HepG2 (cell line): Measurements from ENCODE around the gene C20orf96. TPM values are rescaled to one million over a fixed set of nuclear protein-coding genes. Genes with fewer than 3 reads are reported as not detected.

Experiments
- CBFB ChIP-seq: sonication (generic); formaldehyde crosslinking; IDR thresholded peaks from 2 replicates; pipeline ENCODE4 v1.4.0; 2020; ENCODE audit warnings: missing genetic modification reagents
- CC2D1A ChIP-seq: sonication (generic); formaldehyde crosslinking; IDR thresholded peaks from 2 replicates; pipeline ENCODE4 v1.8.1; 2023; ENCODE audit warnings: mild to moderate bottlenecking, missing genetic modification reagents
- CEBPB ChIP-seq: IDR thresholded peaks from 2 replicates; pipeline ENCODE4 v1.6.1; 2011; ENCODE audit warnings: low read depth, low read length, improper control_type of control experiment, borderline replicate concordance
- ETV5 ChIP-seq: IDR thresholded peaks from 2 replicates; pipeline ENCODE4 v1.6.1; 2018; ENCODE audit warnings: missing biosample characterization, missing genetic modification reagents, inconsistent platforms, borderline replicate concordance
- FLYWCH1 ChIP-seq: sonication (generic); formaldehyde crosslinking; IDR thresholded peaks from 2 replicates; pipeline ENCODE4 v1.8.1; 2023; ENCODE audit warnings: mild to moderate bottlenecking, missing genetic modification reagents
- HNRNPUL1 ChIP-seq: fragments of 200-400 bp; formaldehyde crosslinking; IDR thresholded peaks from 2 replicates; pipeline ENCODE4 v1.6.1; 2017; ENCODE audit warnings: low read depth, mild to moderate bottlenecking, low read length, moderate library complexity
- KLF16 ChIP-seq, 2 experiments: sonication (generic) in 1 of 2; formaldehyde crosslinking in 1 of 2; IDR thresholded peaks; 2 replicates each; pipeline versions ENCODE4 v1.6.1 to v1.8.0; 2016 to 2023; ENCODE audit warnings: missing genetic modification reagents in 2 of 2, missing compliant biosample characterization in 1 of 2
- MTA3 ChIP-seq: sonication (generic); formaldehyde crosslinking; IDR thresholded peaks from 2 replicates; pipeline ENCODE4 v1.4.0; 2020; ENCODE audit warnings: missing genetic modification reagents
- NR2F6 ChIP-seq, 2 experiments: IDR thresholded peaks; 2 replicates each; pipeline ENCODE4 v1.6.1; 2016; ENCODE audit warnings: antibody characterized with exemption in 1 of 2, mild to moderate bottlenecking in 1 of 2
- NR3C1 ChIP-seq: sonication (generic); formaldehyde crosslinking; IDR thresholded peaks from 2 replicates; pipeline ENCODE4 v1.4.0; 2020; ENCODE audit warnings: missing genetic modification reagents
- RARA ChIP-seq: IDR thresholded peaks from 2 replicates; pipeline ENCODE4 v1.6.1; 2016; ENCODE audit warnings: missing genetic modification reagents, missing compliant biosample characterization
- RBAK ChIP-seq: sonication (generic); formaldehyde crosslinking; IDR thresholded peaks from 2 replicates; pipeline ENCODE4 v1.5.1; 2020; ENCODE audit warnings: mild to moderate bottlenecking, missing genetic modification reagents
- RNF2 ChIP-seq: fragments of 450-650 bp; conservative IDR thresholded peaks from 2 replicates; pipeline ENCODE4 v1.6.1; 2016; ENCODE audit warnings: low read depth
- SRSF9 ChIP-seq: fragments of 200-400 bp; formaldehyde crosslinking; IDR thresholded peaks from 2 replicates; pipeline ENCODE4 v1.6.1; 2018; ENCODE audit warnings: borderline replicate concordance, mild to moderate bottlenecking, low read depth, low read length; ENCODE audit not compliant: insufficient read depth, poor library complexity, severe bottlenecking
- TCF12 ChIP-seq, 2 experiments: fragments of 450-650 bp in 1 of 2; sonication (generic) in 1 of 2; formaldehyde crosslinking in 1 of 2; IDR thresholded peaks; 2 replicates each; pipeline versions ENCODE4 v1.6.1 to v1.8.0; 2017 to 2022; ENCODE audit warnings: antibody characterized with exemption in 1 of 2, mild to moderate bottlenecking in 1 of 2, missing genetic modification reagents in 1 of 2, moderate library complexity in 1 of 2
- TCF7L2 ChIP-seq: IDR thresholded peaks from 2 replicates; pipeline ENCODE4 v1.6.1; 2011; ENCODE audit warnings: mild to moderate bottlenecking, low read depth, low read length, moderate library complexity
- XRCC5 ChIP-seq: fragments of 200-400 bp; formaldehyde crosslinking; optimal IDR thresholded peaks from 2 replicates; pipeline ENCODE3; 2017; ENCODE audit warnings: mild to moderate bottlenecking, low read length
- YEATS4 ChIP-seq: sonication (generic); formaldehyde crosslinking; IDR thresholded peaks from 2 replicates; pipeline ENCODE4 v1.4.0; 2020; ENCODE audit warnings: missing genetic modification reagents, borderline replicate concordance
- ZNF143 ChIP-seq: sonication (generic); formaldehyde crosslinking; IDR thresholded peaks from 2 replicates; pipeline ENCODE4 v1.4.0; 2020; ENCODE audit warnings: missing genetic modification reagents
- ZNF567 ChIP-seq: sonication (generic); formaldehyde crosslinking; IDR thresholded peaks from 2 replicates; pipeline ENCODE4 v1.8.1; 2023; ENCODE audit warnings: mild to moderate bottlenecking, missing genetic modification reagents, borderline replicate concordance
- ZNF790 ChIP-seq: sonication (generic); formaldehyde crosslinking; IDR thresholded peaks from 2 replicates; pipeline ENCODE4 v1.8.0; 2022; ENCODE audit warnings: missing genetic modification reagents, mild to moderate bottlenecking, borderline replicate concordance
- ZNF879 ChIP-seq: sonication (generic); formaldehyde crosslinking; IDR thresholded peaks from 2 replicates; pipeline ENCODE4 v1.8.1; 2023; ENCODE audit warnings: missing genetic modification reagents
- polyA plus RNA-seq, 8 experiments: library from polyadenylated mRNA; depleted of rRNA in 3 of 8; stranded (reverse) in 7 of 8; unstranded in 1 of 8; fragments of >200 nt; fragmentation: Illumina TruSeq in 4 of 8; extraction: Trizol in 4 of 8; gene quantifications; 2 replicates each; pipeline versions ENCODE4 v1.2.1 to v1.2.3, GENCODE V29; 2011 to 2016; ENCODE audit warnings: low read depth in 4 of 8, missing spikeins in 1 of 8, mixed read lengths in 1 of 8; ENCODE audit not compliant: insufficient read depth in 1 of 8
- total RNA-seq, 5 experiments: library from RNA; depleted of rRNA; stranded (reverse); fragments of >200 nt; fragmentation: Illumina TruSeq; extraction: Trizol; gene quantifications; 2 replicates each; pipeline ENCODE4 v1.2.3, GENCODE V29; 2016; ENCODE audit warnings: low read depth in 1 of 5
- TF ChIP-seq, protein P1 (sequence below): IDR thresholded peaks from 2 replicates; pipeline ENCODE4 v1.6.1; 2012; ENCODE audit warnings: low read length, improper control_type of control experiment
- TF ChIP-seq, protein P2 (sequence below): sonication (generic); formaldehyde crosslinking; conservative IDR thresholded peaks from 2 replicates; pipeline ENCODE4 v1.4.0; 2020; ENCODE audit warnings: missing genetic modification reagents
- TF ChIP-seq, protein P3 (sequence below): sonication (generic); formaldehyde crosslinking; IDR thresholded peaks from 2 replicates; pipeline ENCODE4 v1.5.0; 2020; ENCODE audit warnings: missing genetic modification reagents, mild to moderate bottlenecking, borderline replicate concordance

Gene C20orf96
- total and polyA plus RNA-seq, 2 of the 13 experiments (the other 11 are each of a cell fraction or from before 2014, with no cell fraction given): 3.8 to 20.6 TPM

DNA sequence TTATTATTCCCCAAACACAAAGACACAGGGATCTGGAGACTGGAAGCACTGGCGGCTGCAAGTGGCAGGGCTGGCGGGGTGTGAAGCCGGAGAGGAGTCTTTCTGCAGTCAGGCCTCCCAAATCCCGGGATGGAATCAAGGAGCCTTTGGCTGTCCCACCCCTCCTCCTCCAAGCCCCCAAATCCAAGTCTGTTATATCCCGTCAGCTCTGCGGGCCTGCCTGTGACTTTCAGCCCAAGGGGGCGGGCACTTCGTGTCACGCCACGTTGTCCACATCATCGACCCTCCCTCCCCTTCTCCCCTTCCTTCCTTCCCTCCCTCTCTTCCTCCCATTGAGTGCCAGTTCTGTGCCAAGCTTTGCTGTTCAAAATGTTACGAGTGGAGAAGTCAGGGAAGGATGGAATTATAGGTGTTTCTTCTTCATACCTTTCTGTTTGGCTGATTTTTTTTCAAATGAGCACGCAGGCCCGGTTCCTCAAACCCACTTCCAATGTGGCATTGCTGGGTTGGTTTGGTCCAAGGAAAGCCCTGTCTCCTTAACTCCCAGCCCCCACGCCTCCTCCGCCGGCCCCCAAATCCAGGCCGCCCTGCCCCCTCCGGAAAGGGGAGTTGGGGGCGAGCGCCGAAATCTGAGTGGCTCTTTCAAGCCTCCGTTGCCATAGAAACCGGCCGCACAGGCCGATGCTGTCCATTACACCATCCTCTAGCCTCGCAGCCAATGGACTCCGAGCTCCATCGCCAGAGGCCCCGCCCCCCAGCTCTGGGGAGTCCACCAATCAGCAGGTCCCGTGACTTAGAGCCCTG, 19.5 kb upstream of the C20orf96 start (continued):
- TF ChIP-seq ZNF143 (no peak), CEBPB (peak; percentile 56; the same call in 1 of the 2 replicates), FLYWCH1 (CRISPR knock-in tag) (no peak), TCF7L2 (no peak), XRCC5 (no peak), HNRNPUL1 (no peak), ETV5 (peak; percentile 3; the same call in 1 of the 2 replicates), NR3C1 (CRISPR knock-in tag) (no peak), RNF2 (no peak), ZNF567 (CRISPR knock-in tag) (no peak), YEATS4 (CRISPR knock-in tag) (peak; percentile 68), CBFB (CRISPR knock-in tag) (no peak), ZNF790 (no peak), TCF12 (IDR thresholded peaks at IDR 0.05) (no peak), TCF12 (CRISPR knock-in tag; IDR thresholded peaks at IDR 0.05) (peak; percentile 77; the same call in 1 of the 2 replicates), RARA (CRISPR knock-in tag) (no peak), SRSF9 (no peak), ZNF879 (no peak), KLF16 (CRISPR knock-in tag; IDR thresholded peaks at IDR 0.05) (peak in 1 of 2 experiments; percentile 35; a peak in 2 of 4 replicates), RBAK (CRISPR knock-in tag) (no peak), NR2F6 (IDR thresholded peaks at IDR 0.05) (no peak), NR2F6 (CRISPR knock-in tag; IDR thresholded peaks at IDR 0.05) (no peak), CC2D1A (CRISPR knock-in tag) (no peak), MTA3 (no peak)
- TF ChIP-seq, protein P1, sequence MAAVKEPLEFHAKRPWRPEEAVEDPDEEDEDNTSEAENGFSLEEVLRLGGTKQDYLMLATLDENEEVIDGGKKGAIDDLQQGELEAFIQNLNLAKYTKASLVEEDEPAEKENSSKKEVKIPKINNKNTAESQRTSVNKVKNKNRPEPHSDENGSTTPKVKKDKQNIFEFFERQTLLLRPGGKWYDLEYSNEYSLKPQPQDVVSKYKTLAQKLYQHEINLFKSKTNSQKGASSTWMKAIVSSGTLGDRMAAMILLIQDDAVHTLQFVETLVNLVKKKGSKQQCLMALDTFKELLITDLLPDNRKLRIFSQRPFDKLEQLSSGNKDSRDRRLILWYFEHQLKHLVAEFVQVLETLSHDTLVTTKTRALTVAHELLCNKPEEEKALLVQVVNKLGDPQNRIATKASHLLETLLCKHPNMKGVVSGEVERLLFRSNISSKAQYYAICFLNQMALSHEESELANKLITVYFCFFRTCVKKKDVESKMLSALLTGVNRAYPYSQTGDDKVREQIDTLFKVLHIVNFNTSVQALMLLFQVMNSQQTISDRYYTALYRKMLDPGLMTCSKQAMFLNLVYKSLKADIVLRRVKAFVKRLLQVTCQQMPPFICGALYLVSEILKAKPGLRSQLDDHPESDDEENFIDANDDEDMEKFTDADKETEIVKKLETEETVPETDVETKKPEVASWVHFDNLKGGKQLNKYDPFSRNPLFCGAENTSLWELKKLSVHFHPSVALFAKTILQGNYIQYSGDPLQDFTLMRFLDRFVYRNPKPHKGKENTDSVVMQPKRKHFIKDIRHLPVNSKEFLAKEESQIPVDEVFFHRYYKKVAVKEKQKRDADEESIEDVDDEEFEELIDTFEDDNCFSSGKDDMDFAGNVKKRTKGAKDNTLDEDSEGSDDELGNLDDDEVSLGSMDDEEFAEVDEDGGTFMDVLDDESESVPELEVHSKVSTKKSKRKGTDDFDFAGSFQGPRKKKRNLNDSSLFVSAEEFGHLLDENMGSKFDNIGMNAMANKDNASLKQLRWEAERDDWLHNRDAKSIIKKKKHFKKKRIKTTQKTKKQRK: no peak
- TF ChIP-seq, protein P2, sequence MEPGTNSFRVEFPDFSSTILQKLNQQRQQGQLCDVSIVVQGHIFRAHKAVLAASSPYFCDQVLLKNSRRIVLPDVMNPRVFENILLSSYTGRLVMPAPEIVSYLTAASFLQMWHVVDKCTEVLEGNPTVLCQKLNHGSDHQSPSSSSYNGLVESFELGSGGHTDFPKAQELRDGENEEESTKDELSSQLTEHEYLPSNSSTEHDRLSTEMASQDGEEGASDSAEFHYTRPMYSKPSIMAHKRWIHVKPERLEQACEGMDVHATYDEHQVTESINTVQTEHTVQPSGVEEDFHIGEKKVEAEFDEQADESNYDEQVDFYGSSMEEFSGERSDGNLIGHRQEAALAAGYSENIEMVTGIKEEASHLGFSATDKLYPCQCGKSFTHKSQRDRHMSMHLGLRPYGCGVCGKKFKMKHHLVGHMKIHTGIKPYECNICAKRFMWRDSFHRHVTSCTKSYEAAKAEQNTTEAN (CRISPR knock-in tag): no peak
- TF ChIP-seq, protein P3, sequence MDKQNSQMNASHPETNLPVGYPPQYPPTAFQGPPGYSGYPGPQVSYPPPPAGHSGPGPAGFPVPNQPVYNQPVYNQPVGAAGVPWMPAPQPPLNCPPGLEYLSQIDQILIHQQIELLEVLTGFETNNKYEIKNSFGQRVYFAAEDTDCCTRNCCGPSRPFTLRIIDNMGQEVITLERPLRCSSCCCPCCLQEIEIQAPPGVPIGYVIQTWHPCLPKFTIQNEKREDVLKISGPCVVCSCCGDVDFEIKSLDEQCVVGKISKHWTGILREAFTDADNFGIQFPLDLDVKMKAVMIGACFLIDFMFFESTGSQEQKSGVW (CRISPR knock-in tag): no peak
